ENCODE data around the gene NAB1. TPM values are rescaled to one million over a fixed set of nuclear protein-coding genes. Genes with fewer than 3 reads are reported as not detected.

The NAB1 gene
- polyA plus RNA-seq, 1 experiment: 14.1 TPM

DNA sequence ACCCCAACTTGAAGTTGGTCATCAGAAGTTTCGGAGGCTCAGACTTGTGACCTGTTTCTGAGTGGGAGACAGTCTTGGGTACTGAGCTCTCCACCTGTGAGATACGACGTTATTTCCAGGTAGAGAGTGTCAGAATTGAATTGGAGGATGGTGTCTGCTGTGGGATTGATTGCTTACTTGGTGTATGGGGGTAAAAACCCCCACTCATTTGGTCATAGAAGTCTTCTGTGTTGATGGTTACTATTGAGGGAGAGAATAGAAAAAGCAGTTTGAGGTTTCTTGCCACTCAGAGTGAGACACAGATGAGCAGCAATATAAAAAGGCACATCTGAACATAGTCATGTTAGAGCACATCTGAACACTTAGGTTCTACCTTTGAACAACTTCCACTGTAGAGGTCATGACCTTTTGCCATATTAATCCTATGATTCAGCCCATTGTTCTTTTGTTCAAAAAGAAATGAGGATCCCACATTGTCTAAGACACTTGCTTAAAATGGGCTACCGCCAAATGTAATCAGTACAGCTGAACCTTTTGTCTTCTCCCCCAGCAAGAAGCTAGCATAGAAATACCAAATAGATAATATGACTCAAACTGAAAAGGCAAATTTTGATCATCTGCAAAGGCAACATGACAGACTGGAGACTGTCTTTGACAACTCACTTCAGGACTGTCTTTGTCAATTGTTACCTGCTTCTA, 73.3 kb downstream of the NAB1 start:
- ChIA-PET CTCF (interaction anchor here (0.8 kb wide), 1 partner anchor 19 kb away, joined by 3 read pairs; no protein-coding TSS in a partner anchor), POLR2A (no interaction called here)
- Histone ChIP-seq H3K36me3 (ENCODE audit: control insufficient read depth, insufficient read depth, low read length) (no peaks in the 10 kb centered on the region), H3K4me3 (ENCODE audit: low read depth, low read length) (no peak overlapping the region), H3K27me3 (ENCODE audit: control insufficient read depth, insufficient read depth, low read length) (no peaks in the 10 kb centered on the region)
- TF ChIP-seq, protein P1, sequence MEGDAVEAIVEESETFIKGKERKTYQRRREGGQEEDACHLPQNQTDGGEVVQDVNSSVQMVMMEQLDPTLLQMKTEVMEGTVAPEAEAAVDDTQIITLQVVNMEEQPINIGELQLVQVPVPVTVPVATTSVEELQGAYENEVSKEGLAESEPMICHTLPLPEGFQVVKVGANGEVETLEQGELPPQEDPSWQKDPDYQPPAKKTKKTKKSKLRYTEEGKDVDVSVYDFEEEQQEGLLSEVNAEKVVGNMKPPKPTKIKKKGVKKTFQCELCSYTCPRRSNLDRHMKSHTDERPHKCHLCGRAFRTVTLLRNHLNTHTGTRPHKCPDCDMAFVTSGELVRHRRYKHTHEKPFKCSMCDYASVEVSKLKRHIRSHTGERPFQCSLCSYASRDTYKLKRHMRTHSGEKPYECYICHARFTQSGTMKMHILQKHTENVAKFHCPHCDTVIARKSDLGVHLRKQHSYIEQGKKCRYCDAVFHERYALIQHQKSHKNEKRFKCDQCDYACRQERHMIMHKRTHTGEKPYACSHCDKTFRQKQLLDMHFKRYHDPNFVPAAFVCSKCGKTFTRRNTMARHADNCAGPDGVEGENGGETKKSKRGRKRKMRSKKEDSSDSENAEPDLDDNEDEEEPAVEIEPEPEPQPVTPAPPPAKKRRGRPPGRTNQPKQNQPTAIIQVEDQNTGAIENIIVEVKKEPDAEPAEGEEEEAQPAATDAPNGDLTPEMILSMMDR (IDR thresholded peaks at IDR 0.05; ENCODE audit: insufficient read depth, low read depth, low read length): no peak
- DNase-seq (ENCODE audit: low read depth): no peak

DNA sequence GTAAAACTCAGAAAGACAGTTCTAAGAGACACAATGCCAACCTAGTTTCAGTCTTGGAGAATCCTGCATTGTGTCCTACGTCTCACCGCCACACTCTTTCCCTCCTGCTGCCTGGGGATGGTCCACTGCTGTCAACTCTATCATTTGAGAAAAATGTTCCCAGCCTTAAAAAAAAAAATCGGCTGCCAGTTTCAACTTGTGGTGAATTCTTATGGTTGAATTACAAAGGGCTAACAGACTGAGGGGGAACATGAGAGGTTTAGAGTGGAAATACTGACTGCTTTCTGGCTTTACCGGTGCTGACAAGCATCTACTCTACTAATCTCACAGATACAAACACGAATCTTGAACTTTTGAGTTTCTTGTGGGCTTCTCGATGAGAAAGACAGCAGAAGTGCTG, 74.0 kb downstream of the NAB1 start:
- POLR2A ChIA-PET: no interaction called here
- no peak for DNase-seq (ENCODE audit: low read depth)
- no peak overlapping the region for H3K4me3 ChIP-seq (ENCODE audit: low read depth, low read length)
- TF ChIP-seq, protein P1 (IDR thresholded peaks at IDR 0.05; ENCODE audit: insufficient read depth, low read depth, low read length): no peak
- no peaks in the 10 kb centered on the region for H3K36me3 ChIP-seq (ENCODE audit: control insufficient read depth, insufficient read depth, low read length)
- CTCF ChIA-PET: no interaction called here
- no peaks in the 10 kb centered on the region for H3K27me3 ChIP-seq (ENCODE audit: control insufficient read depth, insufficient read depth, low read length)

DNA sequence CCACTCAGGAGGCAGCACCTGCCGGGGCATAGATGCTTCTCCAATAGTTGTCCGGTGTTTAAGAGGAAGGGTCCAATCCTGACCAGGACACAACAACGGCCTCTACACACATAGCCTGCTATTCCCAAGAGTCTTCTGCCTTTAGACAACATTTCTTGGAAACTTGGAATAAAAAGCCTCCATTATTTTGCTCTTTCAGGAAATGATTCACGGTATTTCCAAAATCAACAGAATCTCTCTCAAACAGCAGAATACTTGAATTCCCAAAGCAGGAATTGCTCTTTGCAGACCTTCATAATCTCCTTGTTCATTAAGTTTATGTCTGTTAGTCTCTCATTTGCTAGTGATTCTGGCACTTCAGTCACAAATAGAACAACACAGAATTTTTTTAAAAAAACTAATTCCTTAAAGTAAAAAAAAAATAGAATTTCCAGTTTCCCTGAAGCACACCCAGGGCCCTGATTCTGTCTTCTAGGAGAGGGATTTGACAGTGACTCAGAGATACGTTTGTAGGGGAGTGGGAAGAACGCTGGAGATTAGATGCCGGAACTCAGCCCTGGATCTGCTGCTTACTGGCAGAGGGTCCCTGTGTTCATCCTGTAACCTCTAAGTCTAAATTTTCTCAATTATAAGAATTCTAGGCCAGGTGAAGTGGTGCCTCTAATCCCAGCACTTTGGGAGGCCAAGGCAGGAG, 74.7 kb downstream of the NAB1 start:
- no peaks in the 10 kb centered on the region for H3K36me3 ChIP-seq (ENCODE audit: control insufficient read depth, insufficient read depth, low read length)
- ChIA-PET CTCF (no interaction called here), POLR2A (no interaction called here)
- no peak overlapping the region for H3K4me3 ChIP-seq (ENCODE audit: low read depth, low read length)
- H3K27me3 ChIP-seq (ENCODE audit: control insufficient read depth, insufficient read depth, low read length): no peaks in the 10 kb centered on the region
- DNase-seq (ENCODE audit: low read depth): no peak
- TF ChIP-seq, protein P1 (IDR thresholded peaks at IDR 0.05; ENCODE audit: insufficient read depth, low read depth, low read length): no peak

DNA sequence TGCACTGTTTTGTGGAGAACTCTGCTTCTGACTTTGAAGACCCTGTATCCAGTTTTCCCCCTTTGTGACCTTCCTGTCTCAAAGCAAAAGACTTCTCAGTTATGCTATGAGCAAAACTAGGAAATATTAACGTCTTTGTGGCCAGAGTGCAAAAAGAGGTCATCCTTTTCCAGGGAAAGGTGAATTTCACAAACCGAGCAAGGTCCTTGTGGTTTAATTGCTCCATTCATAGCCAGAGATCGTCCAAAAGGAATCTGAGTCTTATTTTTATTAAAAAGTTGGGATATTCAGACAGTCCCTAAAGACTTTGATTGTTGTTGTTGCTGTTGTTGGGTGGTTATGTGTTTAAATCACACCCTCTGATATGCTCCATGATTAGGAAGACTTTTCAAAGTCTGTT, 77.4 kb downstream of the NAB1 start:
- Histone ChIP-seq H3K36me3 (ENCODE audit: control insufficient read depth, insufficient read depth, low read length) (no peaks in the 10 kb centered on the region), H3K4me3 (ENCODE audit: low read depth, low read length) (no peak overlapping the region), H3K27me3 (ENCODE audit: control insufficient read depth, insufficient read depth, low read length) (no peaks in the 10 kb centered on the region)
- ChIA-PET POLR2A (no interaction called here), CTCF (interaction anchor here (0.6 to 1.6 kb wide), 3 partner anchors 8 to 163 kb away, joined by 3 to 5 read pairs (median 3); no protein-coding TSS in a partner anchor)
- no peak for DNase-seq (ENCODE audit: low read depth)
- TF ChIP-seq, protein P1 (IDR thresholded peaks at IDR 0.05; ENCODE audit: insufficient read depth, low read depth, low read length): no peak

DNA sequence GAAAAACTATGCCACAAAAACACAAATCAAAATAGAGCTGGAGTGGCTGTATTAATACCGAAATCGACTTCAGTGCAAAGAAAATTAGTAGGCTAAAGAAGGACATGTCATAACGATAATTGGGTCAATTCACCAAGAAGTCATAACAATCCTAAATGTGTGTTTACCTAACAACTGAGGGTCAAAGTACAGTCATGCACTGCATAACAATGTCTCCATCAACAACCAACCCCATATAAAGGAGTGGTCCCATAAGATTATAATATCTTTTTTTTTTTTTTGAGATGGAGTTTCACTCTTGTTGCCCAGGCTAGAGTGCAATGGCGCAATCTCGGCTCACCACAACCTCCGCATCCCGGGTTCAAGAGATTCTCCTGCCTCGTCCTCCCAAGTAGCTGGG, 87.5 kb downstream of the NAB1 start:
- CTCF ChIA-PET: no interaction called here
- no peak for DNase-seq (ENCODE audit: low read depth)

More for the DNA sequence above, 87.5 kb downstream of the NAB1 start:
- POLR2A ChIA-PET: no interaction called here
- no peaks in the 10 kb centered on the region for H3K36me3 ChIP-seq (ENCODE audit: control insufficient read depth, insufficient read depth, low read length)
- H3K4me3 ChIP-seq (ENCODE audit: low read depth, low read length): no peak overlapping the region
- no peaks in the 10 kb centered on the region for H3K27me3 ChIP-seq (ENCODE audit: control insufficient read depth, insufficient read depth, low read length)
- TF ChIP-seq, protein P1 (IDR thresholded peaks at IDR 0.05; ENCODE audit: insufficient read depth, low read depth, low read length): no peak
